Lower leg skin (tissue), 4 donors: ENCODE data around the gene PIEZO2. TPM values are rescaled to one million over a fixed set of nuclear protein-coding genes. Genes with fewer than 3 reads are reported as not detected.

Source experiments
- DNase-seq, 2 donors: peaks; one replicate each; pipeline ENCODE4 v3.0.0-alpha.2; 2019; ENCODE audit warnings: low spot score in 2 of 2
- H3K4me3 ChIP-seq: fragments of 200-600 bp; sonication (generic); 2 replicates; pipeline ENCODE4 v1.5.1; 2017; ENCODE audit warnings: mild to moderate bottlenecking, low read depth; ENCODE audit not compliant: poor library complexity, severe bottlenecking
- POLR2A ChIP-seq, 2 donors: fragments of 450-650 bp; IDR thresholded peaks; one replicate each; pipeline ENCODE4 v1.6.1; 2016 to 2017; ENCODE audit warnings: antibody characterized with exemption in 2 of 2, mild to moderate bottlenecking in 1 of 2, moderate library complexity in 1 of 2
- WGBS, 2 donors: methylation state at CpG; one replicate each; pipeline ENCODE4 v1.1.5; 2018; 5-methylcytosine and 5-hydroxymethylcytosine counted together
- intact Hi-C: fragments of 100-400 bp; cut with DNase I; formaldehyde crosslinking; loops from one replicate; pipeline ENCODE4 v1.15.0; 2023; ENCODE audit warnings: low total_unique reads
- total RNA-seq, 4 donors: library from RNA; depleted of rRNA; stranded (reverse); fragments of >200 nt; gene quantifications; one replicate each; pipeline ENCODE4 v1.1.0, GENCODE V29; 2016
- TF ChIP-seq, protein P1 (sequence below), 3 donors: fragments of 450-650 bp; IDR thresholded peaks; one replicate each; pipeline ENCODE4 v1.5.1; 2016; ENCODE audit warnings: antibody characterized with exemption in 3 of 3, mild to moderate bottlenecking in 3 of 3, moderate library complexity in 2 of 3

The PIEZO2 gene
- total RNA-seq, 4 donors from 2014 or later: 0.30 to 1.8 (median 0.64) TPM

DNA sequence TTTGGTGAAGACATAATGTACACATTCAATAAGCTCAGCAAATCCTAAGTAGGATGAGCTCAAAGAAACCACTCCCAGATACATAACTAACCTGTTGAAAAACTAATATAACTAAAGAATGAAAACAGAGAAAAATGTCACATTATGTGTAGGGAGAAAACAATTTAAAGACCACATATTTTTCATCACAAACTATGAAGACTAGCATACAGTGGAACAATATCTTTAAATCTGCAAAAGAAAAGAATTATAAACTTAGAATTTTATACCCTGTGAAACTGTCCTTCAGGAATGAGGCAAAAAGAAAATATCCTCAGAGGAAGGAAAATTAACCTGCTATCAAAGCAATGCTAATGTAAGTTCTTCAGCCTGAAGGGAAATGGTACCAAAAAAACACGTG, 151.5 kb downstream of the PIEZO2 start:
- intact Hi-C loops: no loop called here
- TF ChIP-seq, protein P1, sequence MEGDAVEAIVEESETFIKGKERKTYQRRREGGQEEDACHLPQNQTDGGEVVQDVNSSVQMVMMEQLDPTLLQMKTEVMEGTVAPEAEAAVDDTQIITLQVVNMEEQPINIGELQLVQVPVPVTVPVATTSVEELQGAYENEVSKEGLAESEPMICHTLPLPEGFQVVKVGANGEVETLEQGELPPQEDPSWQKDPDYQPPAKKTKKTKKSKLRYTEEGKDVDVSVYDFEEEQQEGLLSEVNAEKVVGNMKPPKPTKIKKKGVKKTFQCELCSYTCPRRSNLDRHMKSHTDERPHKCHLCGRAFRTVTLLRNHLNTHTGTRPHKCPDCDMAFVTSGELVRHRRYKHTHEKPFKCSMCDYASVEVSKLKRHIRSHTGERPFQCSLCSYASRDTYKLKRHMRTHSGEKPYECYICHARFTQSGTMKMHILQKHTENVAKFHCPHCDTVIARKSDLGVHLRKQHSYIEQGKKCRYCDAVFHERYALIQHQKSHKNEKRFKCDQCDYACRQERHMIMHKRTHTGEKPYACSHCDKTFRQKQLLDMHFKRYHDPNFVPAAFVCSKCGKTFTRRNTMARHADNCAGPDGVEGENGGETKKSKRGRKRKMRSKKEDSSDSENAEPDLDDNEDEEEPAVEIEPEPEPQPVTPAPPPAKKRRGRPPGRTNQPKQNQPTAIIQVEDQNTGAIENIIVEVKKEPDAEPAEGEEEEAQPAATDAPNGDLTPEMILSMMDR (IDR thresholded peaks at IDR 0.05): no peak
- TF ChIP-seq POLR2A (IDR thresholded peaks at IDR 0.05): no peak
- no peak overlapping the region for H3K4me3 ChIP-seq
- DNase-seq: no peak
- WGBS, 2 donors: 67 to 71% methylated on average over 1 of the region's 1 CpG

DNA sequence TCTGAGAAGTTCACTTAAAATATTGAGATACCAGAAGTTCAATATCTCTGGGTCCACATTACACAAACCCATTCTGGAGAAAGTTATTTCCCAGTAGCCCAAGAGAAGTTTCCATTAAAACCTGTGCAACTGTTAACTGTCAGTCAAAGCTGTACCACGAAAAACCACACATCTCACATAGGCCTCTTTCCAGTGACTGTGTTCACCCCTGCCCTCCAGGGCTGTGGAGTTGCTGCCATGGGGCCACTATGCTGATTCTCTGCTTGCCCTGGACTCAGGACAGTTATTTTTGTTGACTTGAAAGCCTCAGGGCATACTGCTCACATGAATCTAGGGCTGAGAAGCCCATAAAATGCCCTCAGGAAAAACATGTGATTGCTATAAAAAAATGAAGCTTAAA, 153.8 kb downstream of the PIEZO2 start:
- TF ChIP-seq, protein P1 (IDR thresholded peaks at IDR 0.05): no peak
- no peak for TF ChIP-seq POLR2A (IDR thresholded peaks at IDR 0.05)
- 66 to 72% methylated on average over 1 of the region's 1 CpG for WGBS, 2 donors
- no peak overlapping the region for H3K4me3 ChIP-seq
- intact Hi-C loops: no loop called here
- DNase-seq: no peak

DNA sequence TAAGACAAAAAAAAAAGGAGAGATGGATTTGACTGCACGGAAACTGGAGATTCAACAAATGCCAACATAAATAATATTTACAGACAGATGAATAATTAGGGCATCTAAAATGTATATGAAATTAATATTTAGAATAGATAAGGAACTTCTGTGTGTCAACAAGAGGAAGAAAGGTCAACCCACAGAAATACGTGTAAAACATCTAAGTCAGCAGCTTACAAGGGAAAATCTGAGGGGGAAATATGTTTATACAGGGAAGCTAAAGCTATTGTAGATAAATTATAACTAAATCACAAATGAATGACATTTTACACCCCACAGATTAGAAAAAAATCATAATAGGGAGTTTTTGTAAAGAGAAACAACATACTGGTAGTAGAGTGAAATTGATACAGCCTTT, 159.9 kb downstream of the PIEZO2 start:
- no peak for TF ChIP-seq POLR2A (IDR thresholded peaks at IDR 0.05)
- TF ChIP-seq, protein P1 (IDR thresholded peaks at IDR 0.05): no peak
- no peak overlapping the region for H3K4me3 ChIP-seq
- intact Hi-C loops: no loop called here
- WGBS, 2 donors: 81 to 87% methylated on average over 2 of the region's 2 CpGs
- no peak for DNase-seq

DNA sequence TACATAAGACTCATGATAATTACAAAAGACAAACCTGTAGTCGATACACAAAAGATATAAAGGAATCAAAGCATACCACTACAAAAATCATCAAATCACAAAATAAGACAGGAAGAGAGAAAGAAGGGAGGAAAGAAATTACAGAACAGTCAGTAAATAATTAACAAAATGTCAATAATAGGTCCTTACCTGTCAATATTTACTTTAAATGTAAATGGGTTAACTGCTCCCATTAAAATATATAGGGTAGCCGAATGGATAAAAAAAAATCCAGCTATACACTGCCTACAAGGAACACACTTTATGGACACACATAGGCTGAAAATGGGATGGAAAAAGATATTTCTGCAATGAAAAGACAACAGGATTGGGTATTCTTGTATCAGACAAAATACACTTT, 163.7 kb downstream of the PIEZO2 start:
- intact Hi-C loops: no loop called here
- DNase-seq: no peak
- WGBS, 2 donors: 91 to 96% methylated on average over 2 of the region's 2 CpGs
- no peak overlapping the region for H3K4me3 ChIP-seq
- TF ChIP-seq, protein P1 (IDR thresholded peaks at IDR 0.05): no peak
- TF ChIP-seq POLR2A (IDR thresholded peaks at IDR 0.05): no peak

- intact Hi-C loops: no loop called here
- DNase-seq: no peak
- no peak overlapping the region for H3K4me3 ChIP-seq
- WGBS, 2 donors: 81% methylated on average over 7 of the region's 7 CpGs
- TF ChIP-seq, protein P1 (IDR thresholded peaks at IDR 0.05): no peak
- TF ChIP-seq POLR2A (IDR thresholded peaks at IDR 0.05): no peak
Measured at GRCh38 chr18:10979411-10979810, 170.0 kb downstream of the PIEZO2 start.

GRCh38 chr18:10977042-10977441, 172.3 kb downstream of the PIEZO2 start:
- intact Hi-C loops: no loop called here
- no peak for DNase-seq
- H3K4me3 ChIP-seq: no peak overlapping the region
- no peak for TF ChIP-seq POLR2A (IDR thresholded peaks at IDR 0.05)
- TF ChIP-seq, protein P1 (IDR thresholded peaks at IDR 0.05): no peak
